ENCODE data around the gene NAV2.

NAV2 gene

GRCh38 chr11:19718951-19719350 is 6.3 kb downstream of the NAV2 start:
- no peak for DNase-seq (ENCODE audit: low read depth)

- no peak for DNase-seq (ENCODE audit: low read depth)
Measured at GRCh38 chr11:19719960-19720359, 7.3 kb downstream of the NAV2 start.

- DNase-seq (ENCODE audit: low read depth): no peak
Measured at GRCh38 chr11:19721176-19721575, 8.5 kb downstream of the NAV2 start.

- DNase-seq (ENCODE audit: low read depth): no peak
Measured at GRCh38 chr11:19722702-19723101, 10.1 kb downstream of the NAV2 start.

- DNase-seq (ENCODE audit: low read depth): no peak
Measured at GRCh38 chr11:19723572-19724342, 11.1 kb downstream of the NAV2 start.

GRCh38 chr11:19724765-19725164 is 12.1 kb downstream of the NAV2 start:
- no peak for DNase-seq (ENCODE audit: low read depth)

GRCh38 chr11:19725379-19726079 is 12.9 kb downstream of the NAV2 start:
- DNase-seq (ENCODE audit: low read depth): no peak

GRCh38 chr11:19727246-19727645 is 14.6 kb downstream of the NAV2 start:
- DNase-seq (ENCODE audit: low read depth): peak; percentile 65

GRCh38 chr11:19728436-19728835 is 15.8 kb downstream of the NAV2 start:
- no peak for DNase-seq (ENCODE audit: low read depth)

- DNase-seq (ENCODE audit: low read depth): no peak
Measured at GRCh38 chr11:19729141-19729540, 16.5 kb downstream of the NAV2 start.

- DNase-seq (ENCODE audit: low read depth): no peak
Measured at GRCh38 chr11:19730373-19730772, 17.7 kb downstream of the NAV2 start.

- no peak for DNase-seq (ENCODE audit: low read depth)
Measured at GRCh38 chr11:19734171-19734570, 21.5 kb downstream of the NAV2 start.

- DNase-seq (ENCODE audit: low read depth): no peak
Measured at GRCh38 chr11:19735157-19735908, 22.7 kb downstream of the NAV2 start.

GRCh38 chr11:19735909-19736498 is 23.4 kb downstream of the NAV2 start:
- DNase-seq (ENCODE audit: low read depth): no peak

GRCh38 chr11:19736831-19737230 is 24.2 kb downstream of the NAV2 start:
- DNase-seq (ENCODE audit: low read depth): no peak

GRCh38 chr11:19737575-19737974 is 24.9 kb downstream of the NAV2 start:
- no peak for DNase-seq (ENCODE audit: low read depth)

GRCh38 chr11:19738124-19738523 is 25.5 kb downstream of the NAV2 start:
- no peak for DNase-seq (ENCODE audit: low read depth)

GRCh38 chr11:19739872-19740271 is 27.2 kb downstream of the NAV2 start:
- DNase-seq (ENCODE audit: low read depth): no peak

- DNase-seq (ENCODE audit: low read depth): no peak
Measured at GRCh38 chr11:19740586-19740985, 27.9 kb downstream of the NAV2 start.

GRCh38 chr11:19742588-19743292 is 30.1 kb downstream of the NAV2 start:
- no peak for DNase-seq (ENCODE audit: low read depth)

- no peak for DNase-seq (ENCODE audit: low read depth)
Measured at GRCh38 chr11:19743622-19744021, 31.0 kb downstream of the NAV2 start.

GRCh38 chr11:19744130-19744529 is 31.5 kb downstream of the NAV2 start:
- DNase-seq (ENCODE audit: low read depth): no peak

Measured in non-pigmented ciliary epithelial cell (primary cell).